Activated CD8-positive, alpha-beta memory T cell treated with anti-CD3 and anti-CD28 coated beads for 1 hour (primary cell): Measurements from ENCODE around the gene CASP3.
"Not testable (repeated sequence)": the region's sequence is repeated elsewhere in the genome, so short reads cannot be mapped to it uniquely, and the experiment has no call there.

Source experiments
- DNase-seq, 2 donors: peaks; one replicate each; pipeline ENCODE4 v3.0.0-alpha.2; 2020; ENCODE audit warnings: low read depth in 1 of 2; ENCODE audit errors: extremely low read depth in 1 of 2

Gene CASP3

DNA sequence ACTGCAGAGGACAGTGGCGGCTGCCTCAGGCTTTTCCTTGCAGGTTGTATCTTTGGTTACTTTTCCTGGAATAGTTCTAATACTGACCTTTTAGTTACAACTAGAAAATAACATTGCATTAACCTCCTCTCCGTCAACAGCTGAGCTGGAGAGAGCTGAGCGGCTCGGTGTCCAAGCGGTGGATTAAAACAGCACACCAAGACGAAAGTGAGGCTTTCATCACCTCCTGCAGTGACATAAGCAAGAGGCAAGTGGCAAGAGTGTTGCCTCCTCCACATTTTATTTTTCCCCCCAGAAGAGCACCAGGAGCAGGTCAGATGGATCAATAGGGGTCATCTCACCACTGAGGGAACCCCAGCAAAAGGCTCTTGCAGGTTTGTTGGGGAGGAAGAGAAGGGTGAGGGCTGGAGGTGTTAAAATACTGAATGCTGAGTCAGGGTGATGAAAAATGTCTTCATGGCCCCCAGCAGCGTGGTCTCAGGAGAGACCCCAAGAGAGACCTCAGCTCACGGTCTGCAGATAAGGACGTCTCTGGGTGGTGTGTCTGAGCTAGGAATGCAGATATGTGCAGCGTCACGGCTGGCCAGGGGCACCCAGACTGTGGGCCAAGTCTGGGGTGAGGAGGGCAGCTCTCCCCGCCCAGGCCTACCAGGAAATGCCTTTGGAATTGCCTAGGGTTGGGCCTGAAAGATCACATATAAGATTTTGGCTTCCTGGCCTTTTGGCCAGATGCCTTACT is 50.3 kb downstream of the CASP3 start:
- DNase-seq, result no peak

- no peak for DNase-seq
Measured at GRCh38 chr4:184596617-184597185, 52.5 kb downstream of the CASP3 start.

GRCh38 chr4:184596044-184596616 is 53.1 kb downstream of the CASP3 start:
- DNase-seq, result no peak

DNA sequence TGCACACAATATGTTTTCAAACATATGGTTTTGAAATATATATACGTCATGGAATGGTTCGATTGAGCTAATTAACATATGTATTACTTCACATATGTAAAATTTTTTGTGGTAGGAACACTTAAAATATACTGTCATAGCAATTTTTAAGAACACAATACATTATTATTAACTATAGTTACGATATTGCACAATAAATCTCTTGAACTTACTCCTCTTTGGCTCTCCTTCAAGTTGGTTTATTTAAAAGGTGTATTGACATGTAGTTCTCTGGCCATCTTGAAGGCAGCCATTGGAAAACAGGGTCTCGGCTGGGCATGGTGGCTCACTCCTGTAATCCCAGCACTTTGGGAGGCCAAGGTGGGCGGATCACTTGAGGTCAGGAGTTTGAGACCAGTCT is 53.8 kb downstream of the CASP3 start:
- no peak for DNase-seq

DNA sequence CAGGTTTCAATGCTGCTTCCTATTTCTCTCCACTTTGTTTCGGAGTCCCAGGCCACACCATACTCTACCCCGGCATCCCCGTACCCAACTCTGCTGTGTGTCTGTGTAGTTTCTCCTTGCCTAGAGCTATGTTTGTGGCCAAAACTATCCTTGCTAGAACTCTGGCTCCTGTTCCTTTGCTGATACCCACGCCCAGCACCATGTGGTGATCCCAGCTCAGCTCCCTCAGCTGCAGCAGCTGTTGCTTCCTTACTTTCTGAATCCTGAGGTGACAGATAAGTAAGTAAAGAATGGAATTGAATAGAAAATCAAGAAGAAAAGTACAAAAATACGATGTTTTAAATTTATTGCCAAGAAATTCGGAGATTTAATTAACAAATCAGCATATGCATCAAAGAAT is 55.8 kb downstream of the CASP3 start:
- no peak for DNase-seq

GRCh38 chr4:184591747-184592270 is 57.4 kb downstream of the CASP3 start:
- not testable (repeated sequence) for DNase-seq

DNA sequence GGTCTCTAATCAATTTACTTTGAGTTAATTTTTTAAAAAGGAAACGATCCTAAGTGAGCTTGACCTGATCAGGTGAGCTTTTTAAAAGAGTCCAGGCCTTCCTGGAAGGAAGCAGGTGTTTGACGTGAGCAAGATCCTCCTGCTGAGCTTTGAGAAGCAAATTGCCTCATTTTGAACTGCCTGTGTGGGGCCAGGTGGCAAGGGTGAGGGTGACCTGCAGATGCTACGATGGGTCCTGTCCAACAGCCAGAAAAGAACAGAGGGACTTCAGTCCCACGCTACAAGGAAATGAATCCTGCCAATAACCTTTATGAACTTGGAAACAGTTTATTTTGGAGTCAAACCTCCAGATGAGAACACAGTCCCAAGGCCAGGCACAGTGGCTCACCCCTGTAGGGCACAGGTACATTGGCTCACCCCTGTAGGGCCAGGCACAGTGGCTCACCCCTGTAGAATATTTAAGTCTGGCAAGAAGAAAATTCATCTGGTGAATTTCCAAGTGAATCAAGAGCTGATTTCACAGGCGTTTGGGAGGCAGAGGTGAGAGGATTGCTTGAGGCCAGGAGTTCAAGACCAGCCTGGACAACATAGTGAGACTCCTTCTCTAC is 58.1 kb downstream of the CASP3 start:
- no peak for DNase-seq

- no peak for DNase-seq
Measured at GRCh38 chr4:184590196-184590595, 59.1 kb downstream of the CASP3 start.

GRCh38 chr4:184588893-184589292 is 60.4 kb downstream of the CASP3 start:
- no peak for DNase-seq

GRCh38 chr4:184587701-184588100 is 61.5 kb downstream of the CASP3 start:
- no peak for DNase-seq

GRCh38 chr4:184587221-184587620 is 62.0 kb downstream of the CASP3 start:
- no peak for DNase-seq

- no peak for DNase-seq
Measured at GRCh38 chr4:184583738-184584502, 65.3 kb downstream of the CASP3 start.
